SU-DHL-6 (cell line): ENCODE results near the gene PLA2G6.

Source experiments
- CTCF ChIP-seq: fragments of 200-600 bp; sonication (generic); IDR thresholded peaks from one replicate; pipeline ENCODE4 v1.5.1; 2017; ENCODE audit warnings: antibody characterized with exemption, mild to moderate bottlenecking, low read length, moderate library complexity; ENCODE audit not compliant: insufficient read depth, poor library complexity, severe bottlenecking
- EZH2phosphoT487 ChIP-seq: fragments of 200-600 bp; sonication (generic), shearing (Covaris generic); conservative IDR thresholded peaks from 2 replicates; pipeline ENCODE4 v1.6.1; 2018; ENCODE audit warnings: mild to moderate bottlenecking, antibody characterized with exemption, low read length, moderate library complexity, mixed read lengths

GRCh38 chr22:38118182-38118581, 63.4 kb downstream of the PLA2G6 start:
- TF ChIP-seq CTCF (no peak), EZH2phosphoT487 (no peak)
